ENCODE data around the gene NAB2.

DNA sequence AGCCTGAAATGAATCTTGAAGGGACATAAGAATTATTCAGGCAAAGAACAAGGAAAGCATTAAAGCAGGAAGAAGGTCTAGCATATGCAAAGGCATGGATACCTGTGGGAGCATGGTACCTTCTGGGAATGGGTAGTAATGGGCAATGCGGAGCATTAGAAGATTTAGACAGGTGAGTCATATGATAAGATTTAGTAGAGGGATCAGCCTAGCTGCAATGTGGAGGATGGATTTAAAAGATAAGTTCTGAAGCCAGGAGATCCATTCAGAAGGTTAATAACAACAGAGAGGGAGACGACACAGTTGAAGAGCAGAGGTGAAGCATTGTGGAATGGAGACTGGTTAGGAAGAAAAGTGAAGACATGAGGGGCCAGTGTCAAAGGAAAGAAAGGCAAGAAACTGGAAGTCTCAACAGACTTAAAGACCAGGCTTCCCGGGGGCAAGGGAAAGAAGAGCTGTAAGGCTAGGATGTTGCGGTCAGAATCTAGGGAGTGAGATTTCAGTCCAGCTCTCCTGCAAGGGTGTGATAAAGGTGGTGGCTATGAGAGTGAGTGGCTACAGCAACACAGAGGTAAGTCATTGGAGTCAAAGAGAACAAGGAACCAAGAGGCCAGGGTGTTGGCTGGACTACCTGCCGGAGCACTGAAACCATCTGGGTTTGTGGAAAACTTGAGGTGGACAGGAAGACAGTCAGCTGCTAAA is 27.8 kb downstream of the NAB2 start:
- no peak for TF ChIP-seq POLR2A (IDR thresholded peaks at IDR 0.05; ENCODE audit: extremely low read depth, insufficient read length)
- TF ChIP-seq, protein P1, sequence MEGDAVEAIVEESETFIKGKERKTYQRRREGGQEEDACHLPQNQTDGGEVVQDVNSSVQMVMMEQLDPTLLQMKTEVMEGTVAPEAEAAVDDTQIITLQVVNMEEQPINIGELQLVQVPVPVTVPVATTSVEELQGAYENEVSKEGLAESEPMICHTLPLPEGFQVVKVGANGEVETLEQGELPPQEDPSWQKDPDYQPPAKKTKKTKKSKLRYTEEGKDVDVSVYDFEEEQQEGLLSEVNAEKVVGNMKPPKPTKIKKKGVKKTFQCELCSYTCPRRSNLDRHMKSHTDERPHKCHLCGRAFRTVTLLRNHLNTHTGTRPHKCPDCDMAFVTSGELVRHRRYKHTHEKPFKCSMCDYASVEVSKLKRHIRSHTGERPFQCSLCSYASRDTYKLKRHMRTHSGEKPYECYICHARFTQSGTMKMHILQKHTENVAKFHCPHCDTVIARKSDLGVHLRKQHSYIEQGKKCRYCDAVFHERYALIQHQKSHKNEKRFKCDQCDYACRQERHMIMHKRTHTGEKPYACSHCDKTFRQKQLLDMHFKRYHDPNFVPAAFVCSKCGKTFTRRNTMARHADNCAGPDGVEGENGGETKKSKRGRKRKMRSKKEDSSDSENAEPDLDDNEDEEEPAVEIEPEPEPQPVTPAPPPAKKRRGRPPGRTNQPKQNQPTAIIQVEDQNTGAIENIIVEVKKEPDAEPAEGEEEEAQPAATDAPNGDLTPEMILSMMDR (IDR thresholded peaks at IDR 0.05; ENCODE audit: low read depth, low read length), result no peak
